HepG2 (cell line): ENCODE measurements around the gene TNFRSF1B. TPM values are rescaled to one million over a fixed set of nuclear protein-coding genes. Genes with fewer than 3 reads are reported as not detected.

Experiments
- ATAC-seq: fragments of 200-7000 bp; cut with Tn5 transposase; 3 replicates; pipeline ENCODE4 v1.9.1; 2020; ENCODE audit warnings: mild to moderate bottlenecking, moderate library complexity
- BruUV-seq: library from RNA; stranded (reverse); fragments of 400-500 nt; replicated peaks from 2 replicates; lab custom pipeline; 2021; lab: Mats Ljungman, UMichigan
- CTCF ChIA-PET: fragments of 300-600 bp; formaldehyde crosslinking; extraction: SDS; loops from one replicate; lab custom pipeline; 2021; ENCODE audit warnings: low total read pairs, inconsistent platforms, low intra/inter-chr PET ratio; lab: Yijun Ruan, JAX
- POLR2A ChIA-PET: fragments of 350-600 bp; sonication (Branson Sonifier 250); formaldehyde crosslinking; loops from one replicate; lab custom pipeline; 2020; ENCODE audit warnings: antibody characterized with exemption, inconsistent platforms; lab: Yijun Ruan, JAX
- DNase-seq: peaks from one replicate; pipeline ENCODE4 v3.0.0-alpha.2; 2015; ENCODE audit warnings: low spot score
- FAIRE-seq: peaks from 3 replicates; lab custom pipeline; 2011; peaks lifted over from hg19 to GRCh38; lab: Jason Lieb, UNC
- H2AFZ ChIP-seq: one replicate; pipeline ENCODE4 v1.6.1; 2011; ENCODE audit warnings: low read length, inconsistent platforms
- H3K27ac ChIP-seq: fragments of 300-600 bp; 3 replicates; pipeline ENCODE4 v1.8.0; 2011; ENCODE audit warnings: mixed run types, mild to moderate bottlenecking, mixed read lengths, low read length, inconsistent platforms; ENCODE audit not compliant: insufficient read depth; ENCODE audit errors: extremely low read length
- H3K27me3 ChIP-seq, 2 experiments: fragments of 200-600 bp in 1 of 2; 2 replicates in 1 of 2; 3 replicates in 1 of 2; pipeline versions ENCODE4 v1.6.0 to v1.8.0; 2011; ENCODE audit warnings: low read length in 2 of 2, mild to moderate bottlenecking in 2 of 2, moderate library complexity in 2 of 2, inconsistent platforms in 1 of 2; ENCODE audit not compliant: insufficient read depth in 2 of 2, control insufficient read depth in 1 of 2
- H3K36me3 ChIP-seq, 2 experiments: fragments of 200-600 bp in 1 of 2; replicated peaks in 1 of 2; 2 replicates in 1 of 2; 3 replicates in 1 of 2; pipeline versions ENCODE4 v1.5.1 to v1.8.0; 2011; ENCODE audit warnings: low read length in 2 of 2, inconsistent platforms in 1 of 2; ENCODE audit not compliant: insufficient read depth in 2 of 2, control insufficient read depth in 1 of 2
- H3K4me1 ChIP-seq: 2 replicates; pipeline ENCODE4 v1.5.1; 2012; ENCODE audit warnings: low read length, inconsistent platforms; ENCODE audit not compliant: insufficient read depth
- H3K4me2 ChIP-seq: 2 replicates; pipeline ENCODE4 v1.6.0; 2011; ENCODE audit warnings: low read depth, low read length, inconsistent platforms
- H3K4me3 ChIP-seq, 3 experiments: fragments of 200-600 bp in 1 of 3; sonication (generic), shearing (Covaris generic) in 1 of 3; replicated peaks in 1 of 3; 2 replicates each; pipeline ENCODE4 v1.5.1; 2011 to 2016; ENCODE audit warnings: low read length in 3 of 3, inconsistent platforms in 2 of 3, low read depth in 2 of 3, mild to moderate bottlenecking in 2 of 3, control low read depth in 1 of 3, mixed read lengths in 1 of 3; ENCODE audit not compliant: insufficient read depth in 1 of 3
- H3K79me2 ChIP-seq: one replicate; pipeline ENCODE4 v1.6.1; 2011; ENCODE audit warnings: low read length, inconsistent platforms; ENCODE audit not compliant: insufficient read depth
- H3K9ac ChIP-seq: 2 replicates; pipeline ENCODE4 v1.6.0; 2011; ENCODE audit warnings: mild to moderate bottlenecking, low read depth, low read length, inconsistent platforms; ENCODE audit not compliant: insufficient read depth
- H3K9me3 ChIP-seq: 2 replicates; pipeline ENCODE4 v1.5.1; 2012; ENCODE audit warnings: mild to moderate bottlenecking, low read length
- H4K20me1 ChIP-seq: 2 replicates; pipeline ENCODE4 v1.6.0; 2011; ENCODE audit warnings: inconsistent platforms, mild to moderate bottlenecking, low read length, moderate library complexity; ENCODE audit not compliant: insufficient read depth
- CSRNP2 ChIP-seq: sonication (generic); formaldehyde crosslinking; conservative IDR thresholded peaks from 2 replicates; pipeline ENCODE4 v1.8.0; 2022; ENCODE audit warnings: low read depth, missing genetic modification reagents
- FOXC1 ChIP-seq: sonication (generic); formaldehyde crosslinking; IDR thresholded peaks from 2 replicates; pipeline ENCODE4 v1.8.0; 2022; ENCODE audit warnings: mild to moderate bottlenecking, missing genetic modification reagents, borderline replicate concordance
- KDM5A ChIP-seq: fragments of 200-600 bp; sonication (generic); IDR thresholded peaks from 2 replicates; pipeline ENCODE4 v1.7.0; 2018; ENCODE audit warnings: antibody characterized with exemption, mild to moderate bottlenecking, low read length, borderline replicate concordance
- KLF6 ChIP-seq: IDR thresholded peaks from 2 replicates; pipeline ENCODE4 v1.8.0; 2016; ENCODE audit warnings: missing biosample characterization, missing genetic modification reagents
- MXD3 ChIP-seq: IDR thresholded peaks from 2 replicates; pipeline ENCODE4 v1.6.1; 2016; ENCODE audit warnings: mild to moderate bottlenecking, missing biosample characterization, missing genetic modification reagents
- SRF ChIP-seq: IDR thresholded peaks from 2 replicates; pipeline ENCODE4 v1.6.1; 2011; ENCODE audit warnings: mild to moderate bottlenecking, low read depth, low read length, moderate library complexity
- STAT5B ChIP-seq: sonication (generic); formaldehyde crosslinking; IDR thresholded peaks from 2 replicates; pipeline ENCODE4 v1.4.0; 2020; ENCODE audit warnings: missing genetic modification reagents
- U2AF1 ChIP-seq: fragments of 200-400 bp; formaldehyde crosslinking; optimal IDR thresholded peaks from 2 replicates; pipeline ENCODE3; 2017; ENCODE audit warnings: mild to moderate bottlenecking, low read depth, low read length
- USF2 ChIP-seq, 2 experiments: sonication (generic) in 1 of 2; formaldehyde crosslinking in 1 of 2; IDR thresholded peaks; 2 replicates each; pipeline versions ENCODE4 v1.5.1 to v1.6.1; 2011 to 2020; ENCODE audit warnings: borderline replicate concordance in 1 of 2, low read depth in 1 of 2, low read length in 1 of 2, mild to moderate bottlenecking in 1 of 2, missing genetic modification reagents in 1 of 2, moderate library complexity in 1 of 2
- ZFP90 ChIP-seq: sonication (generic); formaldehyde crosslinking; IDR thresholded peaks from 2 replicates; pipeline ENCODE4 v1.8.0; 2022; ENCODE audit warnings: missing genetic modification reagents, mild to moderate bottlenecking, inconsistent platforms, borderline replicate concordance
- ZNF230 ChIP-seq: sonication (generic); formaldehyde crosslinking; IDR thresholded peaks from 2 replicates; pipeline ENCODE4 v1.4.0; 2020; ENCODE audit warnings: mild to moderate bottlenecking, missing genetic modification reagents
- ZNF597 ChIP-seq: sonication (generic); formaldehyde crosslinking; IDR thresholded peaks from 2 replicates; pipeline ENCODE4 v1.5.0; 2020; ENCODE audit warnings: missing genetic modification reagents
- ZNF775 ChIP-seq: sonication (generic); formaldehyde crosslinking; IDR thresholded peaks from 2 replicates; pipeline ENCODE4 v1.4.0; 2020; ENCODE audit warnings: missing genetic modification reagents, mild to moderate bottlenecking, moderate library complexity, borderline replicate concordance
- ZNF800 ChIP-seq: sonication (generic); formaldehyde crosslinking; IDR thresholded peaks from 2 replicates; pipeline ENCODE4 v1.4.0; 2020; ENCODE audit warnings: missing genetic modification reagents
- ZNF83 ChIP-seq: sonication (generic); formaldehyde crosslinking; IDR thresholded peaks from 2 replicates; pipeline ENCODE4 v1.4.0; 2020; ENCODE audit warnings: missing genetic modification reagents, mild to moderate bottlenecking, borderline replicate concordance
- WGBS: methylation state at CpG from one replicate; pipeline ENCODE4 v1.1.6; 2017; ENCODE audit warnings: low lambda C conversion rate; 5-methylcytosine and 5-hydroxymethylcytosine counted together
- in situ Hi-C: cut with HindIII; loops from 2 replicates; pipeline ENCODE4 v1.10.0; 2017; ENCODE audit warnings: low pct_unique_long_range_greater_than_20kb; ENCODE audit not compliant: extremely low pct_ligation_motif_present
- intact Hi-C: fragments of 100-400 bp; cut with micrococcal nuclease; formaldehyde crosslinking; loops from one replicate; pipeline ENCODE4 v1.10.0; 2022; ENCODE audit not compliant: unreplicated experiment
- polyA plus RNA-seq, 8 experiments: library from polyadenylated mRNA; depleted of rRNA in 3 of 8; stranded (reverse) in 7 of 8; unstranded in 1 of 8; fragments of >200 nt; fragmentation: Illumina TruSeq in 4 of 8; extraction: Trizol in 4 of 8; gene quantifications; 2 replicates each; pipeline versions ENCODE4 v1.2.1 to v1.2.3, GENCODE V29; 2011 to 2016; ENCODE audit warnings: low read depth in 4 of 8, missing spikeins in 1 of 8, mixed read lengths in 1 of 8; ENCODE audit not compliant: insufficient read depth in 1 of 8
- total RNA-seq, 5 experiments: library from RNA; depleted of rRNA; stranded (reverse); fragments of >200 nt; fragmentation: Illumina TruSeq; extraction: Trizol; gene quantifications; 2 replicates each; pipeline ENCODE4 v1.2.3, GENCODE V29; 2016; ENCODE audit warnings: low read depth in 1 of 5

Gene TNFRSF1B
- total and polyA plus RNA-seq, 2 of the 13 experiments (the other 11 are each of a cell fraction or from before 2014, with no cell fraction given) = 0.04 to 0.11 TPM

GRCh38 chr1:12167493-12168429 is 970 bp downstream of the TNFRSF1B start:
- H3K9ac ChIP-seq = no peak overlapping the region
- no peaks in the 10 kb centered on the region for H4K20me1 ChIP-seq
- POLR2A ChIA-PET = no interaction called here
- in situ Hi-C loops (no loop called here), intact Hi-C loops (no loop called here)
- no peak overlapping the region for H3K4me3 ChIP-seq
- no peaks in the 10 kb centered on the region for H3K79me2 ChIP-seq
- H3K4me2 ChIP-seq = no peak overlapping the region
- CTCF ChIA-PET = no interaction called here
- H3K9me3 ChIP-seq = no peaks in the 10 kb centered on the region
- DNase-seq (no peak), ATAC-seq (no peak), FAIRE-seq (no peak)
- WGBS = 79% methylated on average over 29 of the region's 33 CpGs
- peaks cover 2 to 18% of the 10 kb centered on the region in 2 experiments; a peak in 3 of 5 replicates for H3K27me3 ChIP-seq
- no TSS peak for BruUV-seq
- H3K36me3 ChIP-seq = no peaks in the 10 kb centered on the region
- H3K4me1 ChIP-seq = no peaks in the 10 kb centered on the region
- no peak overlapping the region for H2AFZ ChIP-seq
- no peak overlapping the region for H3K27ac ChIP-seq
- no peak for TF ChIP-seq FOXC1
- no peak for TF ChIP-seq KLF6
- TF ChIP-seq ZNF800 = no peak
- TF ChIP-seq ZNF597 = no peak
- TF ChIP-seq ZNF775 (CRISPR knock-in tag) = no peak
- no peak for TF ChIP-seq KDM5A
- no peak for TF ChIP-seq CSRNP2 (CRISPR knock-in tag)
- TF ChIP-seq MXD3 (CRISPR knock-in tag) = no peak
- TF ChIP-seq ZFP90 (CRISPR knock-in tag) = no peak
- TF ChIP-seq STAT5B (CRISPR knock-in tag) = no peak
- no peak for TF ChIP-seq ZNF83
- TF ChIP-seq U2AF1 = no peak
- TF ChIP-seq USF2 (IDR thresholded peaks at IDR 0.05; ENCODE audit: low read depth, low read length) = no peak
- no peak for TF ChIP-seq USF2 (CRISPR knock-in tag; IDR thresholded peaks at IDR 0.05; ENCODE audit: borderline replicate concordance)
- TF ChIP-seq ZNF230 (CRISPR knock-in tag) = no peak
- TF ChIP-seq SRF = no peak
